HepG2 (cell line): Measurements from ENCODE around the gene GAGE10. TPM values are rescaled to one million over a fixed set of nuclear protein-coding genes. Genes with fewer than 3 reads are reported as not detected.

Experiments
- ATAC-seq: fragments of 200-7000 bp; cut with Tn5 transposase; 3 replicates; pipeline ENCODE4 v1.9.1; 2020; ENCODE audit warnings: mild to moderate bottlenecking, moderate library complexity
- BruUV-seq: library from RNA; stranded (reverse); fragments of 400-500 nt; replicated peaks from 2 replicates; lab custom pipeline; 2021; lab: Mats Ljungman, UMichigan
- CTCF ChIA-PET: fragments of 300-600 bp; formaldehyde crosslinking; extraction: SDS; loops from one replicate; lab custom pipeline; 2021; ENCODE audit warnings: low total read pairs, inconsistent platforms, low intra/inter-chr PET ratio; lab: Yijun Ruan, JAX
- POLR2A ChIA-PET: fragments of 350-600 bp; sonication (Branson Sonifier 250); formaldehyde crosslinking; loops from one replicate; lab custom pipeline; 2020; ENCODE audit warnings: antibody characterized with exemption, inconsistent platforms; lab: Yijun Ruan, JAX
- DNase-seq: peaks from one replicate; pipeline ENCODE4 v3.0.0-alpha.2; 2015; ENCODE audit warnings: low spot score
- FAIRE-seq: peaks from 3 replicates; lab custom pipeline; 2011; peaks lifted over from hg19 to GRCh38; lab: Jason Lieb, UNC
- H2AFZ ChIP-seq: one replicate; pipeline ENCODE4 v1.6.1; 2011; ENCODE audit warnings: low read length, inconsistent platforms
- H3K27ac ChIP-seq: fragments of 300-600 bp; 3 replicates; pipeline ENCODE4 v1.8.0; 2011; ENCODE audit warnings: mixed run types, mild to moderate bottlenecking, mixed read lengths, low read length, inconsistent platforms; ENCODE audit not compliant: insufficient read depth; ENCODE audit errors: extremely low read length
- H3K27me3 ChIP-seq, 2 experiments: fragments of 200-600 bp in 1 of 2; 2 replicates in 1 of 2; 3 replicates in 1 of 2; pipeline versions ENCODE4 v1.6.0 to v1.8.0; 2011; ENCODE audit warnings: low read length in 2 of 2, mild to moderate bottlenecking in 2 of 2, moderate library complexity in 2 of 2, inconsistent platforms in 1 of 2; ENCODE audit not compliant: insufficient read depth in 2 of 2, control insufficient read depth in 1 of 2
- H3K36me3 ChIP-seq, 2 experiments: fragments of 200-600 bp in 1 of 2; replicated peaks in 1 of 2; 2 replicates in 1 of 2; 3 replicates in 1 of 2; pipeline versions ENCODE4 v1.5.1 to v1.8.0; 2011; ENCODE audit warnings: low read length in 2 of 2, inconsistent platforms in 1 of 2; ENCODE audit not compliant: insufficient read depth in 2 of 2, control insufficient read depth in 1 of 2
- H3K4me1 ChIP-seq: 2 replicates; pipeline ENCODE4 v1.5.1; 2012; ENCODE audit warnings: low read length, inconsistent platforms; ENCODE audit not compliant: insufficient read depth
- H3K4me2 ChIP-seq: 2 replicates; pipeline ENCODE4 v1.6.0; 2011; ENCODE audit warnings: low read depth, low read length, inconsistent platforms
- H3K4me3 ChIP-seq, 3 experiments: fragments of 200-600 bp in 1 of 3; sonication (generic), shearing (Covaris generic) in 1 of 3; replicated peaks in 1 of 3; 2 replicates each; pipeline ENCODE4 v1.5.1; 2011 to 2016; ENCODE audit warnings: low read length in 3 of 3, inconsistent platforms in 2 of 3, low read depth in 2 of 3, mild to moderate bottlenecking in 2 of 3, control low read depth in 1 of 3, mixed read lengths in 1 of 3; ENCODE audit not compliant: insufficient read depth in 1 of 3
- H3K79me2 ChIP-seq: one replicate; pipeline ENCODE4 v1.6.1; 2011; ENCODE audit warnings: low read length, inconsistent platforms; ENCODE audit not compliant: insufficient read depth
- H3K9ac ChIP-seq: 2 replicates; pipeline ENCODE4 v1.6.0; 2011; ENCODE audit warnings: mild to moderate bottlenecking, low read depth, low read length, inconsistent platforms; ENCODE audit not compliant: insufficient read depth
- H3K9me3 ChIP-seq: 2 replicates; pipeline ENCODE4 v1.5.1; 2012; ENCODE audit warnings: mild to moderate bottlenecking, low read length
- H4K20me1 ChIP-seq: 2 replicates; pipeline ENCODE4 v1.6.0; 2011; ENCODE audit warnings: inconsistent platforms, mild to moderate bottlenecking, low read length, moderate library complexity; ENCODE audit not compliant: insufficient read depth
- GPBP1L1 ChIP-seq: sonication (generic); formaldehyde crosslinking; IDR thresholded peaks from 2 replicates; pipeline ENCODE4 v1.5.0; 2020; ENCODE audit warnings: mild to moderate bottlenecking, missing genetic modification reagents
- RXRB ChIP-seq: IDR thresholded peaks from 2 replicates; pipeline ENCODE4 v1.6.1; 2016; ENCODE audit warnings: borderline replicate concordance, missing genetic modification reagents, missing compliant biosample characterization
- SP140L ChIP-seq: sonication (generic); formaldehyde crosslinking; IDR thresholded peaks from 2 replicates; pipeline ENCODE4 v1.4.0; 2020; ENCODE audit warnings: missing genetic modification reagents, borderline replicate concordance
- ZNF629 ChIP-seq: sonication (generic); formaldehyde crosslinking; conservative IDR thresholded peaks from 2 replicates; pipeline ENCODE4 v1.5.0; 2020; ENCODE audit warnings: missing genetic modification reagents
- ZNF83 ChIP-seq: sonication (generic); formaldehyde crosslinking; IDR thresholded peaks from 2 replicates; pipeline ENCODE4 v1.4.0; 2020; ENCODE audit warnings: missing genetic modification reagents, mild to moderate bottlenecking, borderline replicate concordance
- WGBS: methylation state at CpG from one replicate; pipeline ENCODE4 v1.1.6; 2017; ENCODE audit warnings: low lambda C conversion rate; 5-methylcytosine and 5-hydroxymethylcytosine counted together
- in situ Hi-C: cut with HindIII; loops from 2 replicates; pipeline ENCODE4 v1.10.0; 2017; ENCODE audit warnings: low pct_unique_long_range_greater_than_20kb; ENCODE audit not compliant: extremely low pct_ligation_motif_present
- intact Hi-C: fragments of 100-400 bp; cut with micrococcal nuclease; formaldehyde crosslinking; loops from one replicate; pipeline ENCODE4 v1.10.0; 2022; ENCODE audit not compliant: unreplicated experiment
- polyA plus RNA-seq, 8 experiments: library from polyadenylated mRNA; depleted of rRNA in 3 of 8; stranded (reverse) in 7 of 8; unstranded in 1 of 8; fragments of >200 nt; fragmentation: Illumina TruSeq in 4 of 8; extraction: Trizol in 4 of 8; gene quantifications; 2 replicates each; pipeline versions ENCODE4 v1.2.1 to v1.2.3, GENCODE V29; 2011 to 2016; ENCODE audit warnings: low read depth in 4 of 8, missing spikeins in 1 of 8, mixed read lengths in 1 of 8; ENCODE audit not compliant: insufficient read depth in 1 of 8
- total RNA-seq, 5 experiments: library from RNA; depleted of rRNA; stranded (reverse); fragments of >200 nt; fragmentation: Illumina TruSeq; extraction: Trizol; gene quantifications; 2 replicates each; pipeline ENCODE4 v1.2.3, GENCODE V29; 2016; ENCODE audit warnings: low read depth in 1 of 5

The GAGE10 gene
- total and polyA plus RNA-seq, 2 of the 13 experiments (the other 11 are each of a cell fraction or from before 2014, with no cell fraction given): not detected

GRCh38 chrX:49256268-49256995 is 47.0 kb upstream of the GAGE10 start:
- TF ChIP-seq ZNF83 (CRISPR knock-in tag): no peak
- TF ChIP-seq ZNF629 (CRISPR knock-in tag): peak; percentile 32; the same call in 1 of the 2 replicates
- no peak for TF ChIP-seq SP140L (CRISPR knock-in tag)
- no peak for TF ChIP-seq RXRB (CRISPR knock-in tag)
- TF ChIP-seq GPBP1L1 (CRISPR knock-in tag): no peak
- intact Hi-C loops (no loop called here), in situ Hi-C loops (no loop called here)
- no peak for ATAC-seq
- no TSS peak for BruUV-seq
- H3K9me3 ChIP-seq: no peaks in the 10 kb centered on the region
- no peak overlapping the region for H3K4me3 ChIP-seq
- WGBS: no CpG with 5 or more reads among the region's 9 CpGs
- no peak for FAIRE-seq
- H3K79me2 ChIP-seq: no peaks in the 10 kb centered on the region
- H3K27ac ChIP-seq: no peak overlapping the region
- H3K9ac ChIP-seq: no peak overlapping the region
- DNase-seq: no peak
- ChIA-PET CTCF (no interaction called here), POLR2A (interaction anchor here (1.2 kb wide), 1 partner anchor 13 kb away, joined by 5 read pairs; the partner anchor contains the start of gene PPP1R3F)
- no peak overlapping the region for H2AFZ ChIP-seq
- H4K20me1 ChIP-seq: no peaks in the 10 kb centered on the region
- H3K27me3 ChIP-seq: no peaks in the 10 kb centered on the region
- H3K4me2 ChIP-seq: no peak overlapping the region
- H3K4me1 ChIP-seq: peaks cover 11% of the 10 kb centered on the region
- no peaks in the 10 kb centered on the region for H3K36me3 ChIP-seq
